Stimulated activated CD8-positive, alpha-beta memory T cell treated with anti-CD3 and anti-CD28 coated beads, Interleukin-2, amount 100 ng/mL, for 1 hour (primary cell): Measurements from ENCODE around the gene TMEM200B.
"Not testable (repeated sequence)": the region's sequence is repeated elsewhere in the genome, so short reads cannot be mapped to it uniquely, and the experiment has no call there.

ENCODE experiments used
- DNase-seq, 2 donors: peaks; one replicate each; pipeline ENCODE4 v3.0.0-alpha.2; 2020; ENCODE audit warnings: low read depth in 2 of 2

The TMEM200B gene

GRCh38 chr1:29123887-29124365 is at the start of gene TMEM200B:
Gene TMEM200B, minus strand, starts transcription at chr1:29123903. Its CDS starts 2,075 bp downstream, at chr1:29121828.
- no peak for DNase-seq

GRCh38 chr1:29172415-29172939 is 48.8 kb upstream of the TMEM200B start:
- DNase-seq, result no peak

- DNase-seq, result no peak
Measured at GRCh38 chr1:29171521-29171920, 47.8 kb upstream of the TMEM200B start.

GRCh38 chr1:29171089-29171488 is 47.4 kb upstream of the TMEM200B start:
- no peak for DNase-seq

GRCh38 chr1:29169976-29170375 is 46.3 kb upstream of the TMEM200B start:
- DNase-seq, result no peak

- no peak for DNase-seq
Measured at GRCh38 chr1:29167904-29168303, 44.2 kb upstream of the TMEM200B start.

GRCh38 chr1:29166291-29166878 is 42.7 kb upstream of the TMEM200B start:
- no peak for DNase-seq

- DNase-seq, result no peak
Measured at GRCh38 chr1:29164588-29164987, 40.9 kb upstream of the TMEM200B start.

- DNase-seq, result no peak
Measured at GRCh38 chr1:29162476-29163138, 38.9 kb upstream of the TMEM200B start.

- no peak for DNase-seq
Measured at GRCh38 chr1:29162025-29162424, 38.3 kb upstream of the TMEM200B start.

- DNase-seq, result no peak
Measured at GRCh38 chr1:29159773-29160172, 36.1 kb upstream of the TMEM200B start.

GRCh38 chr1:29157269-29157601 is 33.5 kb upstream of the TMEM200B start:
- no peak for DNase-seq

- DNase-seq, result no peak
Measured at GRCh38 chr1:29156543-29157268, 33.0 kb upstream of the TMEM200B start.

- no peak for DNase-seq
Measured at GRCh38 chr1:29152046-29152805, 28.5 kb upstream of the TMEM200B start.

GRCh38 chr1:29150346-29150745 is 26.6 kb upstream of the TMEM200B start:
- DNase-seq, result not testable (repeated sequence)

- no peak for DNase-seq
Measured at GRCh38 chr1:29148656-29149491, 25.2 kb upstream of the TMEM200B start.

GRCh38 chr1:29145739-29146437 is 22.2 kb upstream of the TMEM200B start:
- no peak for DNase-seq

- DNase-seq, result no peak
Measured at GRCh38 chr1:29144178-29144577, 20.5 kb upstream of the TMEM200B start.

- no peak for DNase-seq
Measured at GRCh38 chr1:29142714-29143113, 19.0 kb upstream of the TMEM200B start.

GRCh38 chr1:29136391-29136915 is 12.8 kb upstream of the TMEM200B start:
- no peak for DNase-seq
